H1 (cell line): ENCODE data around the gene PMM1. TPM values are rescaled to one million over a fixed set of nuclear protein-coding genes. Genes with fewer than 3 reads are reported as not detected.
A peak's percentile ranks its signal among the peaks of the same experiment; 100 is the strongest.

Source experiments
- ASH2L ChIP-seq: fragments of 200-600, 300-600 bp; sonication (generic); IDR thresholded peaks from one replicate; pipeline ENCODE4 v1.7.1; 2017; ENCODE audit warnings: low read length
- CREB1 ChIP-seq: IDR thresholded peaks from 2 replicates; pipeline ENCODE4 v1.6.1; 2012; ENCODE audit warnings: inconsistent platforms
- CTCF ChIP-seq, 3 experiments: IDR thresholded peaks; 1 replicate in 2 of 3; 2 replicates in 1 of 3; pipeline versions ENCODE4 v1.5.1 to v1.6.1; 2011; ENCODE audit warnings: low read length in 3 of 3, mild to moderate bottlenecking in 3 of 3, inconsistent platforms in 2 of 3, low read depth in 1 of 3, moderate library complexity in 1 of 3; ENCODE audit not compliant: insufficient read depth in 1 of 3; ENCODE audit errors: control extremely low read depth in 1 of 3
- E2F6 ChIP-seq: IDR thresholded peaks from 2 replicates; pipeline ENCODE4 v1.6.1; 2012; ENCODE audit warnings: inconsistent platforms
- EGR1 ChIP-seq: IDR thresholded peaks from 2 replicates; pipeline ENCODE4 v1.6.1; 2011; ENCODE audit warnings: low read depth, low read length, borderline replicate concordance
- EP300 ChIP-seq, 2 experiments: IDR thresholded peaks; 1 replicate in 1 of 2; 2 replicates in 1 of 2; pipeline ENCODE4 v1.6.1; 2011 to 2012; ENCODE audit warnings: low read depth in 2 of 2, low read length in 2 of 2, mild to moderate bottlenecking in 2 of 2, borderline replicate concordance in 1 of 2, inconsistent platforms in 1 of 2, moderate library complexity in 1 of 2
- HDAC2 ChIP-seq, 2 experiments: fragments of 300-600 bp in 1 of 2; sonication (generic) in 1 of 2; IDR thresholded peaks; 2 replicates each; pipeline ENCODE4 v1.6.1; 2011 to 2012; ENCODE audit warnings: low read depth in 2 of 2, low read length in 2 of 2, mild to moderate bottlenecking in 2 of 2, moderate library complexity in 2 of 2, borderline replicate concordance in 1 of 2, inconsistent platforms in 1 of 2
- HDAC6 ChIP-seq: IDR thresholded peaks from one replicate; pipeline ENCODE4 v1.7.1; 2012; ENCODE audit warnings: low read depth, mild to moderate bottlenecking, inconsistent platforms, low read length, moderate library complexity
- JUND ChIP-seq: IDR thresholded peaks from 2 replicates; pipeline ENCODE4 v1.6.1; 2011; ENCODE audit warnings: mild to moderate bottlenecking, improper control_type of control experiment, low read length
- KDM1A ChIP-seq: fragments of 200-600, 300-600 bp; sonication (generic); IDR thresholded peaks from 2 replicates; pipeline ENCODE4 v1.7.1; 2016; ENCODE audit warnings: mild to moderate bottlenecking, low read length, borderline replicate concordance
- KDM4A ChIP-seq: IDR thresholded peaks from one replicate; pipeline ENCODE4 v1.7.1; 2012; ENCODE audit warnings: low read depth, mild to moderate bottlenecking, moderate library complexity, low read length, inconsistent platforms; ENCODE audit not compliant: severe bottlenecking
- PHF8 ChIP-seq: fragments of 200-600 bp; sonication (generic); conservative IDR thresholded peaks from 2 replicates; pipeline ENCODE4 v1.7.1; 2012; ENCODE audit warnings: low read depth, mild to moderate bottlenecking, inconsistent platforms, low read length, moderate library complexity
- RBBP5 ChIP-seq: IDR thresholded peaks from 2 replicates; pipeline ENCODE4 v1.7.1; 2012; ENCODE audit warnings: low read depth, mild to moderate bottlenecking, inconsistent platforms, low read length, moderate library complexity, borderline replicate concordance
- SIN3A ChIP-seq, 2 experiments: IDR thresholded peaks in 1 of 2; conservative IDR thresholded peaks in 1 of 2; 2 replicates each; pipeline ENCODE4 v1.6.1; 2011 to 2012; ENCODE audit warnings: low read length in 2 of 2, improper control_type of control experiment in 1 of 2, low read depth in 1 of 2, mild to moderate bottlenecking in 1 of 2
- SIX5 ChIP-seq: IDR thresholded peaks from 2 replicates; pipeline ENCODE4 v1.6.1; 2011; ENCODE audit warnings: mild to moderate bottlenecking, low read depth, low read length
- SP1 ChIP-seq: IDR thresholded peaks from 2 replicates; pipeline ENCODE4 v1.6.1; 2011; ENCODE audit warnings: low read depth, low read length
- SP4 ChIP-seq: IDR thresholded peaks from 2 replicates; pipeline ENCODE4 v1.6.1; 2012; ENCODE audit warnings: low read length, inconsistent platforms
- TAF1 ChIP-seq: IDR thresholded peaks from 2 replicates; pipeline ENCODE4 v1.6.1; 2011; ENCODE audit warnings: mild to moderate bottlenecking, low read depth, low read length
- TEAD4 ChIP-seq: IDR thresholded peaks from 2 replicates; pipeline ENCODE4 v1.6.1; 2012; ENCODE audit warnings: low read depth, low read length, inconsistent platforms, mixed read lengths
- polyA plus RNA-seq, 7 experiments: library from polyadenylated mRNA; depleted of rRNA in 3 of 7; stranded (reverse) in 5 of 7; unstranded in 2 of 7; fragments of >200 nt in 5 of 7; fragments of 200-250 nt in 2 of 7; gene quantifications; 1 replicate in 5 of 7; 2 replicates in 1 of 7; 4 replicates in 1 of 7; pipeline versions ENCODE4 v1.2.1 to v1.2.3, GENCODE V29; 2011 to 2013; ENCODE audit warnings: missing spikeins in 2 of 7, mixed read lengths in 2 of 7
- total RNA-seq: library from RNA; stranded (reverse); fragmentation: NEBNext Ultra II Directional; extraction: Animal tissue kit (Norgen Biotek cat#: 25700); gene quantifications from 2 replicates; pipeline ENCODE4 v1.2.1, GENCODE V29; 2021

PMM1 gene
- total and polyA plus RNA-seq, 2 of the 8 experiments (the other 6 are each of a cell fraction or from before 2014, with no cell fraction given), result 11.3 to 20.0 TPM

- TF ChIP-seq E2F6 (peak; percentile 23; the same call in 1 of the 2 replicates), PHF8 (peak; percentile 58), SIN3A (conservative IDR thresholded peaks at IDR 0.05 in 1 of 2, IDR thresholded peaks at IDR 0.05 in 1 of 2; ENCODE audit: low read depth in 1 of 2, low read length in 2 of 2) (peak in 1 of 2 experiments; percentile 65; a peak in 1 of 4 replicates), CREB1 (0 out of 2 replicates have a peak, but pooled peaks have one; percentile 20), KDM4A (peak; percentile 60), TEAD4 (no peak), EGR1 (peak; percentile 27; the same call in 1 of the 2 replicates), KDM1A (no peak), SIX5 (no peak), JUND (0 out of 2 replicates have a peak, but pooled peaks have one; percentile 4), HDAC6 (no peak), RBBP5 (no peak; the same call in 1 of the 2 replicates), SP4 (peak; percentile 75; the same call in 1 of the 2 replicates), HDAC2 (IDR thresholded peaks at IDR 0.05; ENCODE audit: borderline replicate concordance in 1 of 2, low read depth in 2 of 2, low read length in 2 of 2) (peak in 1 of 2 experiments; percentile 46; a peak in 1 of 4 replicates), SP1 (peak; percentile 67; the same call in 1 of the 2 replicates), TAF1 (peak; percentile 68), ASH2L (peak; percentile 37), EP300 (IDR thresholded peaks at IDR 0.05; ENCODE audit: borderline replicate concordance in 1 of 2, low read depth in 2 of 2, low read length in 2 of 2) (peak in 1 of 2 experiments; percentile 64; a peak in 1 of 3 replicates), CTCF (IDR thresholded peaks at IDR 0.05; ENCODE audit: control extremely low read depth in 1 of 3, insufficient read depth in 1 of 3, low read depth in 1 of 3, low read length in 3 of 3) (peak in 1 of 3 experiments; percentile 16; a peak in 1 of 4 replicates)
Measured at GRCh38 chr22:41589391-41590241, at the start of gene PMM1 (continued).
